K562 (cell line): ENCODE data around the gene ZKSCAN3. TPM values are rescaled to one million over a fixed set of nuclear protein-coding genes. Genes with fewer than 3 reads are reported as not detected.
A peak's percentile ranks its signal among the peaks of the same experiment; 100 is the strongest.

Experiments
- CEBPB ChIP-seq: fragments of 450-650 bp; IDR thresholded peaks from 2 replicates; pipeline ENCODE4 v1.6.1; 2016; ENCODE audit warnings: missing genetic modification characterization, missing compliant biosample characterization
- CSDE1 ChIP-seq, 2 experiments: fragments of 450-650 bp; IDR thresholded peaks; 2 replicates each; pipeline ENCODE4 v1.6.1; 2016; ENCODE audit warnings: mild to moderate bottlenecking in 1 of 2
- FOSL1 ChIP-seq: fragments of 200-800 bp; sonication (Bioruptor generic); conservative IDR thresholded peaks from 2 replicates; pipeline ENCODE4 v1.6.1; 2016; ENCODE audit warnings: missing genetic modification characterization, missing compliant biosample characterization
- FOXK1 ChIP-seq: sonication (generic); formaldehyde crosslinking; IDR thresholded peaks from 2 replicates; pipeline ENCODE4 v1.8.0; 2022; ENCODE audit warnings: missing genetic modification reagents, mild to moderate bottlenecking, borderline replicate concordance
- GATAD2B ChIP-seq: fragments of 450-650 bp; IDR thresholded peaks from 2 replicates; pipeline ENCODE4 v1.6.1; 2017; ENCODE audit warnings: mild to moderate bottlenecking, borderline replicate concordance
- HMG20B ChIP-seq: fragments of 250-450 bp; sonication (Bioruptor Pico); IDR thresholded peaks from 2 replicates; pipeline ENCODE4 v1.5.0; 2021; ENCODE audit warnings: mild to moderate bottlenecking
- HNRNPUL1 ChIP-seq: fragments of 200-400 bp; formaldehyde crosslinking; IDR thresholded peaks from 2 replicates; pipeline ENCODE4 v1.6.1; 2017; ENCODE audit warnings: low read length
- MAFF ChIP-seq: IDR thresholded peaks from 2 replicates; pipeline ENCODE4 v1.6.1; 2012; ENCODE audit warnings: low read length, improper control_type of control experiment
- MEIS2 ChIP-seq: fragments of 450-650 bp; IDR thresholded peaks from 2 replicates; pipeline ENCODE4 v1.6.1; 2014; ENCODE audit warnings: mild to moderate bottlenecking; ENCODE audit not compliant: partially characterized antibody
- MYBL2 ChIP-seq, 2 experiments: fragments of 450-650 bp in 1 of 2; sonication (generic) in 1 of 2; formaldehyde crosslinking in 1 of 2; IDR thresholded peaks; 2 replicates each; pipeline versions ENCODE4 v1.6.1 to v1.8.1; 2017 to 2022; ENCODE audit warnings: borderline replicate concordance in 1 of 2, inconsistent platforms in 1 of 2, low read depth in 1 of 2, mild to moderate bottlenecking in 1 of 2, missing genetic modification reagents in 1 of 2, moderate library complexity in 1 of 2
- PTRF ChIP-seq: fragments of 450-650 bp; IDR thresholded peaks from 2 replicates; pipeline ENCODE4 v1.6.1; 2016; ENCODE audit warnings: mild to moderate bottlenecking, missing genetic modification characterization, missing compliant biosample characterization
- SETDB1 ChIP-seq: IDR thresholded peaks from one replicate; pipeline ENCODE4 v1.6.1; 2012; ENCODE audit warnings: low read length, control low read depth, inconsistent platforms
- SLC30A9 ChIP-seq: fragments of 250-450 bp; sonication (Bioruptor Pico); IDR thresholded peaks from 2 replicates; pipeline ENCODE4 v1.8.0; 2022; ENCODE audit warnings: mild to moderate bottlenecking, moderate library complexity
- SREBF2 ChIP-seq: sonication (generic); formaldehyde crosslinking; IDR thresholded peaks from 2 replicates; pipeline ENCODE4 v1.4.0; 2020; ENCODE audit warnings: mild to moderate bottlenecking, missing genetic modification reagents
- SRF ChIP-seq, 2 experiments: fragments of 250-450, 450-650 bp in 1 of 2; sonication (Bioruptor Pico) in 1 of 2; sonication (generic) in 1 of 2; formaldehyde crosslinking; IDR thresholded peaks; 2 replicates each; pipeline versions ENCODE4 v1.5.0 to v1.5.1; 2020 to 2022; ENCODE audit warnings: mild to moderate bottlenecking in 1 of 2, missing genetic modification reagents in 1 of 2
- TEAD4 ChIP-seq, 2 experiments: sonication (generic) in 1 of 2; formaldehyde crosslinking in 1 of 2; IDR thresholded peaks; 2 replicates each; pipeline versions ENCODE4 v1.6.1 to v1.8.0; 2012 to 2022; ENCODE audit warnings: borderline replicate concordance in 1 of 2, inconsistent platforms in 1 of 2, low read length in 1 of 2, mild to moderate bottlenecking in 1 of 2, missing genetic modification reagents in 1 of 2
- ZNF197 ChIP-seq: fragments of 200-800 bp; sonication (Bioruptor generic); IDR thresholded peaks from 2 replicates; pipeline ENCODE4 v1.6.1; 2016; ENCODE audit warnings: low read depth, missing genetic modification characterization, missing compliant biosample characterization
- ZNF347 ChIP-seq: fragments of 450-650 bp; formaldehyde crosslinking; IDR thresholded peaks from 2 replicates; pipeline ENCODE4 v1.4.0; 2020; ENCODE audit warnings: low read depth, mild to moderate bottlenecking, moderate library complexity
- polyA plus RNA-seq, 8 experiments: library from polyadenylated mRNA; depleted of rRNA in 4 of 8; stranded (reverse) in 5 of 8; unstranded in 3 of 8; fragments of >200 nt; fragmentation: Nextera tagmentation in 2 of 8; fragmentation: Illumina TruSeq in 1 of 8; extraction: Ambion mirVana in 2 of 8; extraction: Trizol in 1 of 8; gene quantifications; 2 replicates each; pipeline versions ENCODE4 v1.2.1 to v1.2.3, GENCODE V29; 2011 to 2014; ENCODE audit warnings: inconsistent platforms in 1 of 8, missing spikeins in 1 of 8
- total RNA-seq, 7 experiments: library from RNA; depleted of rRNA in 6 of 7; stranded (reverse); fragments of >200 nt in 6 of 7; fragmentation: Illumina TruSeq in 2 of 7; extraction: Trizol in 2 of 7; gene quantifications; 2 replicates each; pipeline versions ENCODE4 v1.2.1 to v1.2.3, GENCODE V29; 2011 to 2021; ENCODE audit warnings: low replicate concordance in 1 of 7
- TF ChIP-seq, protein P1 (sequence below): sonication (generic); formaldehyde crosslinking; IDR thresholded peaks from 2 replicates; pipeline ENCODE4 v1.8.1; 2023; ENCODE audit warnings: mild to moderate bottlenecking, missing genetic modification reagents
- TF ChIP-seq, protein P2 (sequence below): fragments of 250-450 bp; sonication (Bioruptor Pico); IDR thresholded peaks from 2 replicates; pipeline ENCODE4 v1.5.0; 2022; ENCODE audit warnings: mild to moderate bottlenecking
- TF ChIP-seq, protein P3 (sequence below): sonication (generic); formaldehyde crosslinking; IDR thresholded peaks from 2 replicates; pipeline ENCODE4 v1.8.0; 2022; ENCODE audit warnings: mild to moderate bottlenecking, low read depth, missing genetic modification reagents

The ZKSCAN3 gene
- total and polyA plus RNA-seq, 9 of the 15 experiments (the other 6 are each of a cell fraction or from before 2014, with no cell fraction given) = 3.0 to 12.4 (median 10.2) TPM

DNA sequence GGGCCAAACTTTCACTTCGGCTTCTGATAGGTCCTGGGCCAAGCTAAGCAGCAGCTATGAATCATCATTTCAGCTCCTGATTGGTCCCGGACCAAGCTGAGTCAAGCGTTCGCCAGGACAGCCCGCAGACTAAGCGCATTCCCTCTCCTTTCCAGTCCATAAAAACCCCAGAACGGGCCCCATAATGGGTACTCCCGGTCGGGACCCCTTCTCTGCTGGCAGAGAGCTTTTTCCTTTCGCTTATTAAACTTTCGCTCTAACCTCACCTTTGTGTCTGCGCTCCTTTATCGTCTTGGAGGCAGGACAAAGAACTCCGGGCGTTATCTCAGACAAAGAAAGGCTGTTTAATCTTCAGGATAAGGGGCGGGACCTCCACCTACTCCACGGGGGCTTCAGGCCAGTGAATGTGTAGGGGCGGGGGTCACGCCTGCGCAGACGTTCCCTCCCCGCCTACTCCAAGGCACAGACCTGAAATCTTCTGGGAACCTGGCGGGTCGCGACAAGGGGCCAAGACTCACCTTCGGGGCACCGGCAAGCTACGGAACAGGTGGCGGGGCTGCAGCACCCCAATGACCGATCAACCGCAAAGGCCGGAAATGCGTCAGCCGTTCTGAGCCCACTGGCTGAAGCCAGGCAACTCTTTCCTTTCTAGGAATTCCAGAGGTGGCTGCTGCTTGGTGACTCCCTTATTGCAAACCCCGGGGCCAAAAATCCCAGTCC is 14.0 kb upstream of the ZKSCAN3 start, which contains the start of gene ZSCAN31 (continued):
- TF ChIP-seq, protein P1, sequence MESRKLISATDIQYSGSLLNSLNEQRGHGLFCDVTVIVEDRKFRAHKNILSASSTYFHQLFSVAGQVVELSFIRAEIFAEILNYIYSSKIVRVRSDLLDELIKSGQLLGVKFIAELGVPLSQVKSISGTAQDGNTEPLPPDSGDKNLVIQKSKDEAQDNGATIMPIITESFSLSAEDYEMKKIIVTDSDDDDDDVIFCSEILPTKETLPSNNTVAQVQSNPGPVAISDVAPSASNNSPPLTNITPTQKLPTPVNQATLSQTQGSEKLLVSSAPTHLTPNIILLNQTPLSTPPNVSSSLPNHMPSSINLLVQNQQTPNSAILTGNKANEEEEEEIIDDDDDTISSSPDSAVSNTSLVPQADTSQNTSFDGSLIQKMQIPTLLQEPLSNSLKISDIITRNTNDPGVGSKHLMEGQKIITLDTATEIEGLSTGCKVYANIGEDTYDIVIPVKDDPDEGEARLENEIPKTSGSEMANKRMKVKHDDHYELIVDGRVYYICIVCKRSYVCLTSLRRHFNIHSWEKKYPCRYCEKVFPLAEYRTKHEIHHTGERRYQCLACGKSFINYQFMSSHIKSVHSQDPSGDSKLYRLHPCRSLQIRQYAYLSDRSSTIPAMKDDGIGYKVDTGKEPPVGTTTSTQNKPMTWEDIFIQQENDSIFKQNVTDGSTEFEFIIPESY (CRISPR knock-in tag) = peak; percentile 77; the same call in 1 of the 2 replicates
- TF ChIP-seq FOXK1 (CRISPR knock-in tag) = peak; percentile 91; the same call in 1 of the 2 replicates
- TF ChIP-seq ZNF197 (CRISPR knock-in tag) = no peak
- TF ChIP-seq, protein P2, sequence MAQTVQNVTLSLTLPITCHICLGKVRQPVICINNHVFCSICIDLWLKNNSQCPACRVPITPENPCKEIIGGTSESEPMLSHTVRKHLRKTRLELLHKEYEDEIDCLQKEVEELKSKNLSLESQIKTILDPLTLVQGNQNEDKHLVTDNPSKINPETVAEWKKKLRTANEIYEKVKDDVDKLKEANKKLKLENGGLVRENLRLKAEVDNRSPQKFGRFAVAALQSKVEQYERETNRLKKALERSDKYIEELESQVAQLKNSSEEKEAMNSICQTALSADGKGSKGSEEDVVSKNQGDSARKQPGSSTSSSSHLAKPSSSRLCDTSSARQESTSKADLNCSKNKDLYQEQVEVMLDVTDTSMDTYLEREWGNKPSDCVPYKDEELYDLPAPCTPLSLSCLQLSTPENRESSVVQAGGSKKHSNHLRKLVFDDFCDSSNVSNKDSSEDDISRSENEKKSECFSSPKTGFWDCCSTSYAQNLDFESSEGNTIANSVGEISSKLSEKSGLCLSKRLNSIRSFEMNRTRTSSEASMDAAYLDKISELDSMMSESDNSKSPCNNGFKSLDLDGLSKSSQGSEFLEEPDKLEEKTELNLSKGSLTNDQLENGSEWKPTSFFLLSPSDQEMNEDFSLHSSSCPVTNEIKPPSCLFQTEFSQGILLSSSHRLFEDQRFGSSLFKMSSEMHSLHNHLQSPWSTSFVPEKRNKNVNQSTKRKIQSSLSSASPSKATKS = no peak
- no peak for TF ChIP-seq SREBF2 (CRISPR knock-in tag)
- no peak for TF ChIP-seq SLC30A9 (CRISPR knock-in tag)
- TF ChIP-seq TEAD4 (IDR thresholded peaks at IDR 0.05; ENCODE audit: low read length) = no peak
- no peak for TF ChIP-seq TEAD4 (CRISPR knock-in tag; IDR thresholded peaks at IDR 0.05; ENCODE audit: borderline replicate concordance)
- no peak for TF ChIP-seq MYBL2 (IDR thresholded peaks at IDR 0.05; ENCODE audit: low read depth)
- no peak for TF ChIP-seq MYBL2 (CRISPR knock-in tag; IDR thresholded peaks at IDR 0.05; ENCODE audit: borderline replicate concordance)
- no peak; a peak in 1 of 4 replicates for TF ChIP-seq CSDE1 (IDR thresholded peaks at IDR 0.05)
- TF ChIP-seq CEBPB (tag) = no peak
- peak; percentile 99 for TF ChIP-seq FOSL1
- TF ChIP-seq SETDB1 = no peak
- no peak; a peak in 1 of 4 replicates for TF ChIP-seq SRF (CRISPR knock-in tag; IDR thresholded peaks at IDR 0.05)
- no peak for TF ChIP-seq GATAD2B
- no peak for TF ChIP-seq ZNF347 (CRISPR knock-in tag)
- TF ChIP-seq, protein P3, sequence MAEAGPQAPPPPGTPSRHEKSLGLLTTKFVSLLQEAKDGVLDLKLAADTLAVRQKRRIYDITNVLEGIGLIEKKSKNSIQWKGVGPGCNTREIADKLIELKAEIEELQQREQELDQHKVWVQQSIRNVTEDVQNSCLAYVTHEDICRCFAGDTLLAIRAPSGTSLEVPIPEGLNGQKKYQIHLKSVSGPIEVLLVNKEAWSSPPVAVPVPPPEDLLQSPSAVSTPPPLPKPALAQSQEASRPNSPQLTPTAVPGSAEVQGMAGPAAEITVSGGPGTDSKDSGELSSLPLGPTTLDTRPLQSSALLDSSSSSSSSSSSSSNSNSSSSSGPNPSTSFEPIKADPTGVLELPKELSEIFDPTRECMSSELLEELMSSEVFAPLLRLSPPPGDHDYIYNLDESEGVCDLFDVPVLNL (CRISPR knock-in tag) = peak; percentile 55; the same call in 1 of the 2 replicates
- peak; percentile 82 for TF ChIP-seq MEIS2
- TF ChIP-seq MAFF = peak; percentile 51; the same call in 1 of the 2 replicates
- no peak for TF ChIP-seq PTRF
- no peak for TF ChIP-seq HNRNPUL1
- TF ChIP-seq HMG20B (CRISPR knock-in tag) = no peak
